Glomerular visceral epithelial cell (primary cell): Measurements from ENCODE around the gene TXNDC9.
"Not testable (repeated sequence)": the region's sequence is repeated elsewhere in the genome, so short reads cannot be mapped to it uniquely, and the experiment has no call there.

Experiments used
- DNase-seq: peaks from one replicate; pipeline ENCODE4 v3.0.0-alpha.2; 2016; ENCODE audit errors: extremely low spot score

Gene TXNDC9

DNA sequence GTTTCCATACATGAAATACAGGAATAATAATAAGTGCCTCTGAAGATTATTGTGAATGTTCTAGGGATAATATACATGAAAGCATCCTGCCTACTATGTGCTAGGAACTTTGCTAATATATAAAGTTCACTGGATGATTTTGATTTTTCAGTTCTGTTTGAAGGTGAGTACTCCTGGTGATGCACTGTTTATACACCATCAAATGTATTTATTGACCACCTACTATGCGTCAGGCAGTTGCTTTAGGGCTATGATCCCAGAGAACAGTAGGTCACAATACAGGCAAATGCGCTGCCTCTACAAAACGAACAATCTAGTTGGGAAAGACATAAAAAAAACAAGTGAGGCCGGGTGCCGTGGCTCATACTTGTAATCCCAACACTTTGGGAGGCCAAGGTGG is 10.7 kb downstream of the TXNDC9 start:
- no peak for DNase-seq

DNA sequence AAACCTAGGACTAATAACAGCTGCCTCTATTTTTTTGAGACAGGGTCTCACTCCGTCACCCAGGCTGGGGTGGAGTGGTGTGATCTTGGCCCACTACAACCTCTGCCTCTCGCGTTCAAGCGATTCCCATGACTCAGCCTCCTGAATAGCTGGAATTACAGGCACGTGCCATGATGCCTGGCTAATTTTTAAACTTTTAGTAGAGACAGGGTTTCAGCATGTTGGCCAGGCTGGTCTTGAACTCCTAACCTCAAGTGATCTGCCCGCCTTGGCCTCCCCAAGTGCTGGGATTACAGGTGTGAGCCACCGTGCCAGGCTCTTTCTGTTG is 18.3 kb downstream of the TXNDC9 start:
- not testable (repeated sequence) for DNase-seq

DNA sequence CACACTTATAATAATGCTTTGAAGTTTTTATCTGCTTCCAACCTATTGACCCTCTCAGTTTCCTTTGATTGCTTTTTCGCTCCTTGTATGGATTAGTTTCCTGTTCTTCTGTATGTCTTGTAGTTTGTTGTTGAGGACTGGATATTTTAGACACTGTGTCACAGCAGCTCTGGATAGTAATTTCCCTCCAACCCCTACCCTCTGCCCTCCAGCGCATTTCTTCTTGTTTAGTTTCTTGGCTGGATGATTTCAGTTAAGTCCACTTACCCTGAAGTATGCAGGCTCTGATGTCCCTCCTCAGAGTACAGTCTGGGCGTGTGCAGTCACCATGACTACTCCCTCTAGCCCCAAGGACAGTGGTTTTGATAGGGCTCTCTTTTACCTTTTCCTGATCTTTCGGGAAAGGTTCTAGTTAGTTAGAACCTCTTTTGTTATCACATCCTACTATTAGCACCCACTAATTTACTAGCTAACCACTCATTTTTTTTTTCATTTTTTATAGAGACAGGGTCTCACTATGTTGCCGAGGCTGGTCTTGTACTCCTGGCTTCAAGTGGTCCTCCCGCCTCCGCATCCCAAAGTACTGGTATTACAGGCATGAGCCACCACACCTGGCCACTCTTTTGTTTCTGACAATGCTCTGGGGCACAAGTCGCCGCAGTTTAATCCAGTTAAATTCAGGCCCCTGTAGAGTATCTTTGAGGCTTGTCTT is 18.8 kb downstream of the TXNDC9 start:
- DNase-seq = no peak

DNA sequence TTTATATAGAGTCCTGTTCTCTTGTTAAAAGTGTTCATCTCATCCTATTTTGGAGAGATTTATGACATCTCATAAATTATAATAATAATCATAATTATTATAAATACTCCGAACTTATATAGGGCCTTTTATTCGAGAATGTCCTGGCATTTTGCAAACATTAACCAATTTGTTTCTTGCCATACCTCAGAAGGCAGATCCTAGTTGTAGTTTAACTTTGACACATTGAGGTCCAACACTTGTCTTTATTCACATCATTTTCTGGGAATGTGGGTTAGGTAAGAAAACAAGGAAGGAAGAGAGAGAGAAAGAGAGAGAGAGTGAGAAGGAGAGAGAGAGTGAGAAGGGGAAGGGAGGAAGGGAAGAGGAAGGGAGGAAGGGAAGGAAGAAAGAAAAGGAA is 35.0 kb downstream of the TXNDC9 start, which contains the start of gene LYG1:
TSS of gene LYG1 (minus strand) at position 101 of the 400 bp plus-strand sequence. CDS start 5,527 bp downstream, outside the sequence.
- DNase-seq = not testable (repeated sequence)

DNA sequence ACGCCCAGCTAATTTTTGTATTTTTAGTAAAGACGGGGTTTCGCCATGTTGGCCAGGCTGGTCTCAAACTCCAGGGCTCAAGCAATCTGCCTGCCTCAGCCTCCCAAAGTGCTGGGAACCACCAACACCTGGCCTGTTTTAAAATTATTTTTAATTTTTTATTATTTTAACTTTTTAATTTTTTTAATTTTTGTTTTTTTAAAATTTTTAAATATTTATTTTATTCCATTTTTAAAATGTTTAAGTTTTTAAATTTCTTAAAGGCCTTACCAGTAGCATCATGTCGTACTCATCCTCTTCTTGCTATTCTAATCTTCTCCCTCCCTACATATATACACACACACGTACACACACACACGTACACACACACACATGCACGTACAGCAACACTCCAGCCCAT is 36.6 kb downstream of the TXNDC9 start:
- DNase-seq = no peak

DNA sequence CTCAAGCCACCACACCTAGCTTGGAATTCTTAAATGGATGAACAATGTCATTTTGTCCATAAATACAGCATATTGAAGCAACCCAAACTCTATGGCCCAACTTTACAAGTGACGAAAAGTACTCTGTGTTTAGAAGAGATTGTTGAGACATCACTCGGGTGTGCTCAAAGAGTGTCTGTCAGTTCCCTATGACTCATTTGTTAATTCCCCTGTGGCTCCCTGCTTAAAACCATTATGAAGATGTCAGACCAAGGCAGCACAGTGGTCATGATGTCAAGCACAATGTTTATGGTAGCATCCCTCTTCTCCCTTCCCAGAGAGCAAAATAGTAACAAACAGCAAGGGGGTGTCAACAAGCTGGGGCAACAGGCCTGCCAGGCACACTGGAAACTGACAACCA is 38.1 kb downstream of the TXNDC9 start:
- no peak for DNase-seq

DNA sequence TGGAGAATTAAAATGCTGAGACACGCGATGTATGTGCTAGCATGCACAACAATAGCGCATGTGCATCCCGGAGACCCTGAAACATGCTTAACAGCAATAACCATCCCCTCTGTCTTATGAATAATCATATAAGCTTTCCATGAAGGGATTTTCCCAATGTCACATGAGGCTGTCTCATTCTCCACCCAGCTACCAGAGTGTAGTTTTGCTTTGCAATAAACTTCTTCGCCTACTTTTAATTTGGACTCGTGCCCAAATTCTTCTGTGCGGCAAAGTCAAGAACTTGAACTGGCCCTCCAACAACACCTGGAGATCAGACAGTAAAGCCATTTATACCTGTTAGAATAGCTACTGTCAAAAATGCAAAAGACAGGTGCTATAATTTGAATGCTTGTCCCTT is 50.6 kb downstream of the TXNDC9 start:
- DNase-seq = no peak

DNA sequence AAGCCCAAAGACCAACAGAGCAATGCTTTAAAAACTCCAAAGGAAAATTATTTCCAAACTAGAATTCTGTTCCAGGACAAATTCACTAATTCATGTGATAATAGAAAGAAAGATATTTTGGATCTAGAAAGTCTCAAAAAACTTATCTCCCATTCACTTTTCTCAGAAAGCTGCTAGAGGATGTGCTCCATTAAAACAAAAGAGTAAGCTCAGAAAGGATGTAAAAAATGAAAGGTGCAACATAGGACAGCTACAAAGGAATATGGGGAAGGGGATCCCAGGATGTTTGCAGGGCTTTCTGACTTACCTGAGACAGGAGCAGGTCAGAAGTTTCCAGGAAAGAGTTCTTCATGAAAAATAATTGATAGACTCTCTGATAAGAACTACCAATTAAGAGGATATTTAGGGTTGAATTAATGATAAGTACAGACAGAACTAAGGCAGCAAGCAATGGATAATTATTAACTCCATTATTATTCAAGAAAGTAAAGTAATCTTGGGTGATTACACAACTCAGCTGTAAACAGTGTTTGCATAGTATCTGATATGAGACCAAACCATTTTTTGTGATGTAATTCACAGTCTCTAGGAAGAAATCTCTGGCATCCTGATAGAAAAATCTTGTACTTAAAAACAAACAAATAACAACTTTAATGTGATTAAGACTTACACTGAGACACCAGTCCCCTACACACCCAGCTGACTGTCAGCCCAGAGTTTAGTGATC is 56.0 kb downstream of the TXNDC9 start:
- DNase-seq = no peak

DNA sequence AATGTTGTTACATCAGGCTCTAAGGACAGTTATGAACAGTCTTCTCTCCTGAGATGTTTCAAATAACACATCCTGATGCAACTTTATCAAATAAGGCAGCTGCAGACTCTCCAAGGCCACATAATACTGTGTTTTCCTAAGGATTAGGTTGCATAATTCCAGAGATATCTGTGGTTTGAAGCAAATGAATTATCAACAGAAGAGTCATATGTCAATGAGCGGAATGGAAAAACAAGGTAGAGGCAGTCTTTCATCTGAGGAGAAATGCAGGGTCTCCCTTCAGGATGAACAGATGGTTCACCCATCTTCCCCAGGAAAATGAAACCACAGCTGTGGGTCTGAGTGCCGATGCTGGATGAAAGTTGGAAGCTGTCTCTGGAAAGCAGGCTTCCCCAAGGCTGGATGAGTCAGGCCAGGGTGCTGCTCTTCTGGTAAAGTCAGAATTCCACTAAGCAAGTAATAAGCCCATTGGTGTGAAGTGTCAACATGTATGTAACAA is 57.3 kb downstream of the TXNDC9 start:
- DNase-seq = peak; percentile 92

DNA sequence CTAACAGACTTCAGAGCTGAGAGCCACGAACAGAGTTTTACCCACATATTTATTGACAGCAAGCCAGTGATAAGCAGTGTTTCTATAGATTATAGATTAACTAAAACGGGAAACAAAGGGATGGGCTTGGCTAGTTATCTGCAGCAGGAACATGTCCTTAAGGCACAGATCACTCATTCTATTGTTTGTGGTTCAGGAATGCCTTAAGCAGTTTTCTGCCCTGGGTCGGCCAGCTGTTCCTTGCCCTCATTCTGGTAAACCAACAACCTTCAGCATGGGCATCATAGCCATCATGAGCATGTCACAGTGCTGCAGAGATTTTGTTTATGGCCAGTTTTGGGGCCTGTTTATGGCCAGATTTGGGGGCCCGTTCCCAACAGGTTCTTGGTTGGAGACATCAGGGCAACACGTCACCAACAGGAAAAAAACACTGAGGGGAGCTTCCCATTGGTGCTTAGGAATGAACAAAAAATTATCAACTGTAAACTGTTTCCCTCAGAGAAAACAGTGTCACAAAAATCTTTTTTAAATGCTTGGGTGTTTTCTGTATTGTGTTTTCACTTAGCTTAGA is 57.9 kb downstream of the TXNDC9 start:
- not testable (repeated sequence) for DNase-seq

DNA sequence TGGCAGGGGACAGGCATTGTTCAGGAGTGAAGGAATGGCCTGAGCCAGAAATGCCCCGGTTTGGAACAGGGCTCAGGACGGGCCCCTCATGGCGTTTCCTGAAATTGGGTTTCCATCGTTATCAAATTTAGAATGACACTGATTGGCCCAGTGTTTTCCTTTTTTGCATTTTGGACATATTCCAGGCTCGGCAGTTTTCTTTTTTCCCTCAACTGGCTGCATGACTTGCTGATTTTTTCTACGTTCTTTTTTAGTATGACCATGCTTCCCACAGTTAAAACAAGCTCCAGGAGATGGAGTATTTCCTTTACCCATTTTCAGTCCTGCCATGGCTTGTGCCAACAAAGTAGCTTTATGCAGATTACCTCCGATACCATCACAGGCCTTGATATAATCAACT is 60.3 kb downstream of the TXNDC9 start:
- DNase-seq = no peak
